H54 (cell line): ENCODE data around the gene PALD1.

Experiments
- DNase-seq: peaks from one replicate; pipeline ENCODE4 v3.0.0; 2011; ENCODE audit warnings: low spot score, mixed read lengths; ENCODE audit not compliant: insufficient read length
- FAIRE-seq: peaks from 3 replicates; lab custom pipeline; 2011; peaks lifted over from hg19 to GRCh38; lab: Jason Lieb, UNC
- POLR2A ChIP-seq: IDR thresholded peaks from 2 replicates; pipeline ENCODE4 v1.6.1; 2011; ENCODE audit warnings: low read depth, mild to moderate bottlenecking, low read length

PALD1 gene

GRCh38 chr10:70594161-70594560, 115.6 kb downstream of the PALD1 start:
- DNase-seq = no peak
- no peak for FAIRE-seq
- TF ChIP-seq POLR2A = no peak

GRCh38 chr10:70595566-70596016, 117.0 kb downstream of the PALD1 start:
- FAIRE-seq = no peak

DNA sequence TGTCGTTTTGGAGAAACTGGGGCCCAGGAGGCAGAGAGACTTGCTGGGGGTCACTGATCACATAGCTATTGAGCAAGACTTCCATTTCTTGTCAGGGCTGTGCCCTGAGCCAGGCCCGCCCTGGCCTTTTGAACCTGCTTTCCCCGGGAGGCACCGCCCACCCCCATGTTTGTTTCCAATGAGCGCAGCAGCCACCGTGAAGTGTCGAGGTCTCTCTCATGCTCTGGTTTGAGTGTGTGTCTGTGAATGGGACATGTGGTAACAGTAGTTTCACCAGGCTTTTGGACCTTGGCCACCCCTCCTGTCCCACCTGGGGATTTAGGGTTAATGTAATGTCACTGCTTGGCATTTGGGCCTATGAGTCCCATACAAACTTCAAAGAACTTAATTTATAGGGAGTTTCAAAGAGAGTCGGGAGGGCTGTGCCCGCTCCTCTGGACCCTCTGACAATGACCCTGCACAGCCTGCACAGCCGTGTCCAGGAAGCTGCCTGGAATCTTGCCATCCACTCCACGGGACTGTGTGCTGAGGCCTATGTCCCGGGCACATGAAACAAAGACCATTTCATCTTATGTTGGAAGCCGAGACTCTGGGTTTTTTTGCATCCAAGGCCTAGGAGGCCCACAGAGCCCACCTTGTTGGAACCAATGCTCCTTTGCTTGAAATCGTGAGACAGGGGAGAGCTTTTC, 117.7 kb downstream of the PALD1 start:
- TF ChIP-seq POLR2A = no peak
- DNase-seq = no peak
- FAIRE-seq = no peak

More at GRCh38 chr10:70595566-70596016, 117.0 kb downstream of the PALD1 start:
- DNase-seq = no peak
- no peak for TF ChIP-seq POLR2A

- TF ChIP-seq POLR2A = no peak
- DNase-seq (no peak), FAIRE-seq (no peak)
Observed at GRCh38 chr10:70596860-70597809, 118.6 kb downstream of the PALD1 start.

- no peak for DNase-seq
- FAIRE-seq = no peak
- TF ChIP-seq POLR2A = no peak
Observed at GRCh38 chr10:70597856-70598815, 119.6 kb downstream of the PALD1 start.

- no peak for FAIRE-seq
- no peak for TF ChIP-seq POLR2A
- DNase-seq = no peak
Observed at GRCh38 chr10:70598857-70599295, 120.3 kb downstream of the PALD1 start.

GRCh38 chr10:70599319-70599718, 120.8 kb downstream of the PALD1 start:
- TF ChIP-seq POLR2A = no peak
- no peak for FAIRE-seq

DNA sequence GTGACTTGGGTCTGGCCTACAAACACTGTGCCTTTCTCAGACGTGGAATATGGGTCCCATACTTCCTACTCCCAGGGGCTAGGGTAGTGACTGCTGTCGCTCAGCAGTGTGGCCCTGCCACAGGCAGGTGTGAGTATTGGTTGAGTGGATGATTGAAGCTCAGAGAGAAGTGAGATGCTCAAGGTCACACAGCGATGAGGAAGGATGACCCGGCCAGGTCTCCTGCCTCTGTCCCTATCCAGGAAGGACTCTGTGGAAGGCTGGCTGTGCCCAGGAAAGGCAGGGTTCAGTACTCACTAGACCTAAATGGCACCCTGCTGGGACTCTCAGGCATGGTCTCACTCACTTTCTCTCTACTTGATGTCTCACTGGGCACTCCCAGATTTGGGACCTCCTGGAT, 121.2 kb downstream of the PALD1 start:
- no peak for TF ChIP-seq POLR2A
- DNase-seq (no peak), FAIRE-seq (no peak)

More at GRCh38 chr10:70599319-70599718, 120.8 kb downstream of the PALD1 start:
- no peak for DNase-seq

GRCh38 chr10:70600512-70601395, 122.2 kb downstream of the PALD1 start:
- FAIRE-seq = no peak
- no peak for TF ChIP-seq POLR2A
- DNase-seq = no peak

DNA sequence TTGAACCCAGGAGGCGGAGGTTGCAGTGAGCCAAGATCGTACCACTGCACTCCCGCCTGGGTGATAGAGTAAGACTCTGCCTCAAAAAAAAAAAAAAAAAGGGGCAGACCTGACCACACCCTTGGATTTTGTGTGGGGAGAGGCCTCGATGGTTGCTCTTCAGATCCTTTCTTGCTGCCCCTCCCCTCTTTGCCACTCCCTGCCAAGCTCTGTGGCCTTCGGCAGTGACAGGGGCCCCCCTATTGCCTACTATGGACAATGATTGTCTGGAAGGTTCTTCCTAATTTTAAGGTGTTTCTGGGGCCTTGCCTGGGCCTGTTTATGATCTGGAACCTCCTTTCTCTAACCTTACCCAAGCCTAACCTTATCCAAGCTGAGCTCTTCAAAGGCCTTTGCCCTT, 123.2 kb downstream of the PALD1 start:
- FAIRE-seq (no peak), DNase-seq (no peak)
- TF ChIP-seq POLR2A = no peak

DNA sequence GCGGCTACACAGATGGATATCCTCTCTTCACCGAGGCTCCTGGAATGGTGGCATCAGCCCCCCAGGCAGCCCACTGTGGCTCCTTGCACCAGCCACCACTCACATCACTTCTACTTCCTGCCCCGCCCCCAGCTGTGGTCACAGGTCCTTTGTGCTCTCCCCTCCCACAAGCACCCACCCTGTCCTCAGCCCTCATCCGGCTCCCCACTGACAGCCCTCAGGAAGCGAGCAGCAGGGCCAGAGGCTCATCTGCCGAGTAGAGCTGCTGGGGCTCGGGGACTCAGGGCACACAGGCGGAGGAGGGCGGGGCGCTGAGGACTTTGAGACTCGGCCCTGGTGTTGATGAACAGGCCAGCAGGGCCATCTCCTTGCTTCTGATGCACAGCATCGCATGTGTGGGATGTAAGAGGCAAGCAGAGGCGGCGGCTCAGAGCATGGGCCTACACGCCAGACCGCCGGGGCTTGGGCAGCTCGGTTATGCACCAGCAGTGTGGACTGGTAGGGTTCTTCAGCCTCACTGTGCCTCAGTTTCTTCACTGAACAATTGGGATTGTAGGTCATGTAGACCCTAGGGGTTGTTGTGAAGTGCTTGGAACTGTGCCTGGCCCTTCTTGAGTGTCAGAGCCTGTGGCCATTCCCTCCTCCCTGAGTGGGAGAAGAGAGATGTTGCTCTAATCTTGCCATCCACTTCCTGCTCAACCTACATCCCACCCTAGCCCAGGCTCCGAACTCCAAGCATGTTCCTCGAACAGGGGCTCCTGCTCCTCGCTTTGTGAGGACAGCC, 124.3 kb downstream of the PALD1 start, which contains the start of gene PRF1:
Gene PRF1, minus strand, starts transcription at position 77 of the 784 bp plus-strand sequence. CDS start 1,839 bp downstream, outside the sequence.
- no peak for TF ChIP-seq POLR2A
- DNase-seq = no peak
- no peak for FAIRE-seq
